ENCODE results near the gene ADGRG3. TPM values are rescaled to one million over a fixed set of nuclear protein-coding genes. Genes with fewer than 3 reads are reported as not detected.

ADGRG3 gene
- total RNA-seq, 1 donor from 2014 or later: not detected

GRCh38 chr16:57621521-57622271, 46.4 kb upstream of the ADGRG3 start:
- H3K9me3 ChIP-seq (ENCODE audit: insufficient read depth, low read depth, low read length): no peaks in the 10 kb centered on the region
- TF ChIP-seq CTCF (IDR thresholded peaks at IDR 0.05; ENCODE audit: insufficient read depth, low read depth, low read length) (no peak), EZH2 (IDR thresholded peaks at IDR 0.05; ENCODE audit: insufficient read depth, low read length) (no peak)
- Mint-ChIP-seq H3K27ac (ENCODE audit: unreplicated experiment) (peak overlapping the region; percentile 26), H3K9me3 (ENCODE audit: unreplicated experiment) (no peaks in the 10 kb centered on the region), H3K27me3 (ENCODE audit: low read depth, unreplicated experiment) (peaks cover 15% of the 10 kb centered on the region), H3K4me1 (ENCODE audit: low read depth, unreplicated experiment) (peaks cover 21% of the 10 kb centered on the region), H3K4me3 (ENCODE audit: unreplicated experiment) (no peak overlapping the region), H3K36me3 (ENCODE audit: low read depth, unreplicated experiment) (no peaks in the 10 kb centered on the region)
- H2AFZ ChIP-seq (ENCODE audit: low read depth, low read length): no peak overlapping the region
- H3K36me3 ChIP-seq (ENCODE audit: insufficient read depth, low read length): no peaks in the 10 kb centered on the region
- no peak overlapping the region for H3K4me2 ChIP-seq (ENCODE audit: low read length)
- FAIRE-seq (no peak), DNase-seq (ENCODE audit: low read depth) (no peak)
- no peaks in the 10 kb centered on the region for H3K27me3 ChIP-seq (ENCODE audit: insufficient read depth, low read length)
- no peaks in the 10 kb centered on the region for H3K79me2 ChIP-seq (ENCODE audit: insufficient read depth, low read length)
- H4K20me1 ChIP-seq (ENCODE audit: insufficient read depth, low read length): no peaks in the 10 kb centered on the region
- no peak overlapping the region for H3K9ac ChIP-seq (ENCODE audit: low read length)
- no peak overlapping the region for H3K27ac ChIP-seq (ENCODE audit: low read depth, low read length)
- H3K4me3 ChIP-seq (ENCODE audit: insufficient read depth, low read depth, low read length): no peak overlapping the region
- peaks cover 20% of the 10 kb centered on the region for H3K4me1 ChIP-seq (ENCODE audit: insufficient read depth, low read length)

GRCh38 chr16:57622361-57623250, 45.5 kb upstream of the ADGRG3 start:
- no peak for TF ChIP-seq CTCF (IDR thresholded peaks at IDR 0.05; ENCODE audit: insufficient read depth, low read depth, low read length)
- FAIRE-seq (no peak), DNase-seq (ENCODE audit: low read depth) (no peak)
- Histone ChIP-seq H3K79me2 (ENCODE audit: insufficient read depth, low read length) (no peaks in the 10 kb centered on the region), H3K4me2 (ENCODE audit: low read length) (no peak overlapping the region), H3K27me3 (ENCODE audit: insufficient read depth, low read length) (no peaks in the 10 kb centered on the region), H2AFZ (ENCODE audit: low read depth, low read length) (no peak overlapping the region), H3K4me3 (ENCODE audit: insufficient read depth, low read depth, low read length) (no peak overlapping the region), H3K9me3 (ENCODE audit: insufficient read depth, low read depth, low read length) (no peaks in the 10 kb centered on the region), H3K27ac (ENCODE audit: low read depth, low read length) (no peak overlapping the region), H3K36me3 (ENCODE audit: insufficient read depth, low read length) (no peaks in the 10 kb centered on the region), H3K4me1 (ENCODE audit: insufficient read depth, low read length) (peaks cover 28% of the 10 kb centered on the region), H3K9ac (ENCODE audit: low read length) (no peak overlapping the region), H4K20me1 (ENCODE audit: insufficient read depth, low read length) (no peaks in the 10 kb centered on the region)
- H3K9me3 Mint-ChIP-seq (ENCODE audit: unreplicated experiment): no peaks in the 10 kb centered on the region
- peaks cover 15% of the 10 kb centered on the region for H3K27me3 Mint-ChIP-seq (ENCODE audit: low read depth, unreplicated experiment)
- no peak overlapping the region for H3K27ac Mint-ChIP-seq (ENCODE audit: unreplicated experiment)
- peaks cover 26% of the 10 kb centered on the region for H3K4me1 Mint-ChIP-seq (ENCODE audit: low read depth, unreplicated experiment)
- H3K4me3 Mint-ChIP-seq (ENCODE audit: unreplicated experiment): no peak overlapping the region
- no peaks in the 10 kb centered on the region for H3K36me3 Mint-ChIP-seq (ENCODE audit: low read depth, unreplicated experiment)
